ENCODE measurements around the gene CCT6A. TPM values are rescaled to one million over a fixed set of nuclear protein-coding genes. Genes with fewer than 3 reads are reported as not detected.
"Not testable (repeated sequence)": the region's sequence is repeated elsewhere in the genome, so short reads cannot be mapped to it uniquely, and the experiment has no call there.

Gene CCT6A
- polyA plus RNA-seq, 1 experiment, result 110 TPM

- no peaks in the 10 kb centered on the region for H3K27me3 ChIP-seq (ENCODE audit: control insufficient read depth, insufficient read depth, low read length)
- H3K36me3 ChIP-seq (ENCODE audit: control insufficient read depth, insufficient read depth, low read length), result peaks cover 9% of the 10 kb centered on the region
- TF ChIP-seq, protein P1, sequence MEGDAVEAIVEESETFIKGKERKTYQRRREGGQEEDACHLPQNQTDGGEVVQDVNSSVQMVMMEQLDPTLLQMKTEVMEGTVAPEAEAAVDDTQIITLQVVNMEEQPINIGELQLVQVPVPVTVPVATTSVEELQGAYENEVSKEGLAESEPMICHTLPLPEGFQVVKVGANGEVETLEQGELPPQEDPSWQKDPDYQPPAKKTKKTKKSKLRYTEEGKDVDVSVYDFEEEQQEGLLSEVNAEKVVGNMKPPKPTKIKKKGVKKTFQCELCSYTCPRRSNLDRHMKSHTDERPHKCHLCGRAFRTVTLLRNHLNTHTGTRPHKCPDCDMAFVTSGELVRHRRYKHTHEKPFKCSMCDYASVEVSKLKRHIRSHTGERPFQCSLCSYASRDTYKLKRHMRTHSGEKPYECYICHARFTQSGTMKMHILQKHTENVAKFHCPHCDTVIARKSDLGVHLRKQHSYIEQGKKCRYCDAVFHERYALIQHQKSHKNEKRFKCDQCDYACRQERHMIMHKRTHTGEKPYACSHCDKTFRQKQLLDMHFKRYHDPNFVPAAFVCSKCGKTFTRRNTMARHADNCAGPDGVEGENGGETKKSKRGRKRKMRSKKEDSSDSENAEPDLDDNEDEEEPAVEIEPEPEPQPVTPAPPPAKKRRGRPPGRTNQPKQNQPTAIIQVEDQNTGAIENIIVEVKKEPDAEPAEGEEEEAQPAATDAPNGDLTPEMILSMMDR (IDR thresholded peaks at IDR 0.05; ENCODE audit: insufficient read depth, low read depth, low read length), result no peak
- ChIA-PET POLR2A (interaction anchor here (0.6 to 1.0 kb wide), 2 partner anchors 13 to 27 kb away, joined by 3 to 4 read pairs; partner anchors contain the start of gene PHKG1), CTCF (no interaction called here)
- DNase-seq (ENCODE audit: low read depth), result peak; percentile 95
- peak within 1 kb of the TSS; percentile 63 for H3K4me3 ChIP-seq (ENCODE audit: low read depth, low read length)
Measured at GRCh38 chr7:56106108-56107073, 54.8 kb downstream of the CCT6A start, which contains the start of gene CHCHD2. CHCHD2 (minus strand) TSS chr7:56106476; CDS start chr7:56106413, 63 bp downstream.

GRCh38 chr7:56107954-56108258 lies 56.3 kb downstream of the CCT6A start:
- Histone ChIP-seq H3K27me3 (ENCODE audit: control insufficient read depth, insufficient read depth, low read length) (no peaks in the 10 kb centered on the region), H3K4me3 (ENCODE audit: low read depth, low read length) (no peak overlapping the region), H3K36me3 (ENCODE audit: control insufficient read depth, insufficient read depth, low read length) (peaks cover 5% of the 10 kb centered on the region)
- TF ChIP-seq, protein P1 (IDR thresholded peaks at IDR 0.05; ENCODE audit: insufficient read depth, low read depth, low read length), result no peak
- POLR2A ChIA-PET, result no interaction called here
- CTCF ChIA-PET, result no interaction called here
- DNase-seq (ENCODE audit: low read depth), result no peak

- ChIA-PET CTCF (no interaction called here), POLR2A (no interaction called here)
- TF ChIP-seq, protein P1 (IDR thresholded peaks at IDR 0.05; ENCODE audit: insufficient read depth, low read depth, low read length), result no peak
- Histone ChIP-seq H3K27me3 (ENCODE audit: control insufficient read depth, insufficient read depth, low read length) (no peaks in the 10 kb centered on the region), H3K4me3 (ENCODE audit: low read depth, low read length) (no peak overlapping the region), H3K36me3 (ENCODE audit: control insufficient read depth, insufficient read depth, low read length) (no peaks in the 10 kb centered on the region)
- DNase-seq (ENCODE audit: low read depth), result no peak
Measured at GRCh38 chr7:56110611-56111010, 59.0 kb downstream of the CCT6A start.

- H3K4me3 ChIP-seq (ENCODE audit: low read depth, low read length); POLR2A ChIA-PET; H3K36me3 ChIP-seq (ENCODE audit: control insufficient read depth, insufficient read depth, low read length); CTCF ChIA-PET; DNase-seq (ENCODE audit: low read depth); H3K27me3 ChIP-seq (ENCODE audit: control insufficient read depth, insufficient read depth, low read length): not testable (repeated sequence)
Measured at GRCh38 chr7:56112244-56112643, 60.7 kb downstream of the CCT6A start.

Small RNA genes lying within 50 kb of the gene (small RNA-seq; reads per million reads assigned to genes)
- gene SNORA15 (ENCODE audit: insufficient read length, low read depth, low replicate concordance), result not detected
- gene SNORA22B (ENCODE audit: insufficient read length, low read depth, low replicate concordance), result not detected

Other genes starting within 250 kb of the CCT6A start
- not detected in 2 replicates for gene SEPTIN14, start 189.0 kb upstream of the CCT6A start, polyA plus RNA-seq (2011; rRNA removed)
- gene ZNF713, start 164.3 kb upstream of the CCT6A start, polyA plus RNA-seq (2011; rRNA removed), result 0.99 and 1.8 TPM in 2 replicates
- 8.5 and 13.6 TPM in 2 replicates for gene MRPS17, start 99.9 kb upstream of the CCT6A start, polyA plus RNA-seq (2011; rRNA removed)
- 31.1 and 53.6 TPM in 2 replicates for gene NIPSNAP2, start 87.2 kb upstream of the CCT6A start, polyA plus RNA-seq (2011; rRNA removed)
- gene PSPH, start 321 bp upstream of the CCT6A start, polyA plus RNA-seq (2011; rRNA removed), result 62.0 and 76.2 TPM in 2 replicates
- 136 and 153 TPM in 2 replicates for gene SUMF2, start 12.5 kb downstream of the CCT6A start, polyA plus RNA-seq (2011; rRNA removed)
- gene PHKG1, start 41.2 kb downstream of the CCT6A start, polyA plus RNA-seq (2011; rRNA removed), result 0.16 and 0.39 TPM in 2 replicates
- 299 and 342 TPM in 2 replicates for gene CHCHD2, start 54.7 kb downstream of the CCT6A start, polyA plus RNA-seq (2011; rRNA removed)
- not detected in 2 replicates for gene NUPR2, start 64.7 kb downstream of the CCT6A start, polyA plus RNA-seq (2011; rRNA removed)